PC-9 (cell line): Measurements from ENCODE around the gene SERPINE1. TPM values are rescaled to one million over a fixed set of nuclear protein-coding genes. Genes with fewer than 3 reads are reported as not detected.

Experiments used
- BruUV-seq: library from RNA; stranded (reverse); fragments of 400-500 nt; replicated peaks from 2 replicates; lab custom pipeline; 2021; lab: Mats Ljungman, UMichigan
- CTCF ChIA-PET: fragments of 300-600 bp; sonication (Branson Sonifier 250); formaldehyde crosslinking; loops from one replicate; lab custom pipeline; 2022; ENCODE audit warnings: antibody characterized with exemption; lab: Charles Lee
- POLR2A ChIA-PET: fragments of 300-600 bp; sonication (Branson Sonifier 250); formaldehyde crosslinking; loops from one replicate; lab custom pipeline; 2022; ENCODE audit warnings: antibody characterized with exemption; ENCODE audit not compliant: unreplicated experiment; lab: Charles Lee
- DNase-seq, 2 experiments: peaks; one replicate each; pipeline versions ENCODE4 v3.0.0 to v3.0.0-alpha.2; 2015 to 2022; ENCODE audit warnings: mixed read lengths in 1 of 2
- H2AFZ ChIP-seq: fragments of 200-600 bp; sonication (generic); 2 replicates; pipeline ENCODE4 v1.8.1; 2017; ENCODE audit warnings: antibody characterized with exemption
- H3F3A ChIP-seq: fragments of 200-600 bp; sonication (generic); 2 replicates; pipeline ENCODE4 v1.8.1; 2017; ENCODE audit warnings: antibody characterized with exemption, mild to moderate bottlenecking, low read depth; ENCODE audit not compliant: insufficient read depth
- H3K27ac ChIP-seq: fragments of 200-600 bp; sonication (generic); 2 replicates; pipeline ENCODE4 v1.6.1; 2016; ENCODE audit warnings: mixed run types
- H3K27me3 ChIP-seq: fragments of 200-600 bp; sonication (generic); 2 replicates; pipeline ENCODE4 v1.6.1; 2016; ENCODE audit warnings: low read depth, mixed run types; ENCODE audit not compliant: insufficient read depth
- H3K36me3 ChIP-seq: fragments of 200-600 bp; sonication (generic); 2 replicates; pipeline ENCODE4 v1.6.1; 2016; ENCODE audit warnings: low read depth, mixed run types
- H3K4me1 ChIP-seq: fragments of 200-600 bp; sonication (generic); replicated peaks from 2 replicates; pipeline ENCODE4 v1.6.1; 2016; ENCODE audit warnings: mixed run types; ENCODE audit not compliant: insufficient read depth
- H3K4me2 ChIP-seq: fragments of 200-600 bp; sonication (generic); 2 replicates; pipeline ENCODE4 v1.6.1; 2017; ENCODE audit warnings: mixed run types
- H3K4me3 ChIP-seq: fragments of 200-600 bp; sonication (generic); 2 replicates; pipeline ENCODE4 v1.6.1; 2016; ENCODE audit warnings: mixed run types
- H3K79me2 ChIP-seq: fragments of 200-600 bp; sonication (generic); 2 replicates; pipeline ENCODE4 v1.6.1; 2017; ENCODE audit warnings: low read depth, mixed run types
- H3K9me2 ChIP-seq: fragments of 200-600 bp; sonication (generic); 2 replicates; pipeline ENCODE4 v1.8.1; 2017; ENCODE audit warnings: mild to moderate bottlenecking; ENCODE audit not compliant: insufficient read depth
- H3K9me3 ChIP-seq: fragments of 200-600 bp; sonication (generic); 2 replicates; pipeline ENCODE4 v1.8.1; 2016; ENCODE audit warnings: low read depth; ENCODE audit not compliant: insufficient read depth
- H4K20me1 ChIP-seq: fragments of 200-600 bp; sonication (generic); 2 replicates; pipeline ENCODE4 v1.8.1; 2017; ENCODE audit not compliant: insufficient read depth
- CTCF ChIP-seq: fragments of 200-600 bp; sonication (generic); conservative IDR thresholded peaks from 2 replicates; pipeline ENCODE4 v1.6.1; 2017; ENCODE audit warnings: mixed run types, antibody characterized with exemption, mild to moderate bottlenecking, moderate library complexity
- EZH2 ChIP-seq: fragments of 200-600 bp; sonication (generic); IDR thresholded peaks from 2 replicates; pipeline ENCODE4 v1.8.0; 2017; ENCODE audit warnings: antibody characterized with exemption, low read depth
- intact Hi-C: fragments of 100-400 bp; cut with micrococcal nuclease; formaldehyde crosslinking; loops from one replicate; pipeline ENCODE4 v1.10.0; 2022; ENCODE audit not compliant: unreplicated experiment
- total RNA-seq: library from RNA; stranded (reverse); gene quantifications from 2 replicates; pipeline ENCODE4 v1.2.3, GENCODE V29; 2021

Gene SERPINE1
- total RNA-seq, 1 experiment from 2014 or later, result 36.2 TPM

GRCh38 chr7:101173752-101174244, 46.9 kb downstream of the SERPINE1 start:
- peaks cover 72% of the 10 kb centered on the region for H3K27me3 ChIP-seq
- H3K4me2 ChIP-seq, result peak overlapping the region; percentile 76
- no peak overlapping the region for H3K27ac ChIP-seq
- H3F3A ChIP-seq, result 0 out of 2 replicates have a peak, but pooled peaks cover 5% of the 10 kb centered on the region
- H3K4me3 ChIP-seq, result peak overlapping the region; percentile 47
- peak; percentile 51 to 65 for DNase-seq
- TF ChIP-seq EZH2, result no peak
- no peak for TF ChIP-seq CTCF
- H3K36me3 ChIP-seq, result no peaks in the 10 kb centered on the region
- no peaks in the 10 kb centered on the region for H3K9me3 ChIP-seq
- ChIA-PET POLR2A (interaction anchor here (0.6 to 0.8 kb wide), 4 partner anchors 33 to 264 kb away, joined by 4 to 7 read pairs (median 6); no protein-coding TSS in a partner anchor), CTCF (interaction anchor here (0.6 to 1.0 kb wide), 2 partner anchors 89 to 369 kb away, joined by 3 to 7 read pairs; partner anchors contain the start of gene TRIM56)
- H3K4me1 ChIP-seq, result peaks cover 23% of the 10 kb centered on the region
- no peaks in the 10 kb centered on the region for H3K9me2 ChIP-seq
- BruUV-seq, result no TSS peak
- intact Hi-C loops, result no loop called here
- H3K79me2 ChIP-seq, result no peaks in the 10 kb centered on the region
- no peaks in the 10 kb centered on the region for H4K20me1 ChIP-seq
- H2AFZ ChIP-seq, result peak overlapping the region; percentile 69

GRCh38 chr7:101174322-101174854, 47.5 kb downstream of the SERPINE1 start:
- no peak overlapping the region for H3K27ac ChIP-seq
- no peaks in the 10 kb centered on the region for H4K20me1 ChIP-seq
- ChIA-PET CTCF (interaction anchor here (0.6 to 1.0 kb wide), 3 partner anchors 89 to 1050 kb away, joined by 3 to 7 read pairs (median 5); partner anchors contain the start of gene TRIM56), POLR2A (interaction anchor here (0.6 to 0.8 kb wide), 3 partner anchors 34 to 263 kb away, joined by 4 to 7 read pairs (median 6); no protein-coding TSS in a partner anchor)
- no peak for DNase-seq
- intact Hi-C loops, result no loop called here
- H3K9me3 ChIP-seq, result no peaks in the 10 kb centered on the region
- H3F3A ChIP-seq, result 0 out of 2 replicates have a peak, but pooled peaks cover 5% of the 10 kb centered on the region
- peaks cover 18% of the 10 kb centered on the region for H3K4me1 ChIP-seq
- no peak overlapping the region for H2AFZ ChIP-seq
- peak overlapping the region; percentile 76; the same call in 1 of the 2 replicates for H3K4me2 ChIP-seq
- BruUV-seq, result no TSS peak
- TF ChIP-seq EZH2, result no peak
- TF ChIP-seq CTCF, result no peak
- H3K4me3 ChIP-seq, result no peak overlapping the region
- no peaks in the 10 kb centered on the region for H3K79me2 ChIP-seq
- H3K9me2 ChIP-seq, result no peaks in the 10 kb centered on the region
- peaks cover 70% of the 10 kb centered on the region for H3K27me3 ChIP-seq
- H3K36me3 ChIP-seq, result no peaks in the 10 kb centered on the region

- no peaks in the 10 kb centered on the region for H3K36me3 ChIP-seq
- no peak overlapping the region for H3K27ac ChIP-seq
- DNase-seq, result no peak
- peaks cover 13% of the 10 kb centered on the region; the same call in 1 of the 2 replicates for H3K4me1 ChIP-seq
- TF ChIP-seq CTCF, result no peak
- TF ChIP-seq EZH2, result no peak
- intact Hi-C loops, result no loop called here
- ChIA-PET POLR2A (no interaction called here), CTCF (interaction anchor here (0.7 kb wide), 1 partner anchor 32 kb away, joined by 9 read pairs; no protein-coding TSS in a partner anchor)
- no peak overlapping the region for H3K4me2 ChIP-seq
- no peaks in the 10 kb centered on the region for H3K9me2 ChIP-seq
- no peak overlapping the region for H2AFZ ChIP-seq
- peaks cover 60% of the 10 kb centered on the region for H3K27me3 ChIP-seq
- no peaks in the 10 kb centered on the region for H3K79me2 ChIP-seq
- H4K20me1 ChIP-seq, result no peaks in the 10 kb centered on the region
- BruUV-seq, result no TSS peak
- no peaks in the 10 kb centered on the region for H3K9me3 ChIP-seq
- H3F3A ChIP-seq, result 0 out of 2 replicates have a peak, but pooled peaks cover 5% of the 10 kb centered on the region
- H3K4me3 ChIP-seq, result no peak overlapping the region
Observed at GRCh38 chr7:101175664-101176063, 48.8 kb downstream of the SERPINE1 start.
